HepG2 (cell line): ENCODE measurements around the gene PFKL. TPM values are rescaled to one million over a fixed set of nuclear protein-coding genes. Genes with fewer than 3 reads are reported as not detected.

ENCODE experiments used
- ATAC-seq: fragments of 200-7000 bp; cut with Tn5 transposase; 3 replicates; pipeline ENCODE4 v1.9.1; 2020; ENCODE audit warnings: mild to moderate bottlenecking, moderate library complexity
- BruUV-seq: library from RNA; stranded (reverse); fragments of 400-500 nt; replicated peaks from 2 replicates; lab custom pipeline; 2021; lab: Mats Ljungman, UMichigan
- CTCF ChIA-PET: fragments of 300-600 bp; formaldehyde crosslinking; extraction: SDS; loops from one replicate; lab custom pipeline; 2021; ENCODE audit warnings: low total read pairs, inconsistent platforms, low intra/inter-chr PET ratio; lab: Yijun Ruan, JAX
- POLR2A ChIA-PET: fragments of 350-600 bp; sonication (Branson Sonifier 250); formaldehyde crosslinking; loops from one replicate; lab custom pipeline; 2020; ENCODE audit warnings: antibody characterized with exemption, inconsistent platforms; lab: Yijun Ruan, JAX
- DNase-seq: peaks from one replicate; pipeline ENCODE4 v3.0.0-alpha.2; 2015; ENCODE audit warnings: low spot score
- FAIRE-seq: peaks from 3 replicates; lab custom pipeline; 2011; peaks lifted over from hg19 to GRCh38; lab: Jason Lieb, UNC
- H2AFZ ChIP-seq: one replicate; pipeline ENCODE4 v1.6.1; 2011; ENCODE audit warnings: low read length, inconsistent platforms
- H3K27ac ChIP-seq: fragments of 300-600 bp; 3 replicates; pipeline ENCODE4 v1.8.0; 2011; ENCODE audit warnings: mixed run types, mild to moderate bottlenecking, mixed read lengths, low read length, inconsistent platforms; ENCODE audit not compliant: insufficient read depth; ENCODE audit errors: extremely low read length
- H3K27me3 ChIP-seq, 2 experiments: fragments of 200-600 bp in 1 of 2; 2 replicates in 1 of 2; 3 replicates in 1 of 2; pipeline versions ENCODE4 v1.6.0 to v1.8.0; 2011; ENCODE audit warnings: low read length in 2 of 2, mild to moderate bottlenecking in 2 of 2, moderate library complexity in 2 of 2, inconsistent platforms in 1 of 2; ENCODE audit not compliant: insufficient read depth in 2 of 2, control insufficient read depth in 1 of 2
- H3K36me3 ChIP-seq, 2 experiments: fragments of 200-600 bp in 1 of 2; replicated peaks in 1 of 2; 2 replicates in 1 of 2; 3 replicates in 1 of 2; pipeline versions ENCODE4 v1.5.1 to v1.8.0; 2011; ENCODE audit warnings: low read length in 2 of 2, inconsistent platforms in 1 of 2; ENCODE audit not compliant: insufficient read depth in 2 of 2, control insufficient read depth in 1 of 2
- H3K4me1 ChIP-seq: 2 replicates; pipeline ENCODE4 v1.5.1; 2012; ENCODE audit warnings: low read length, inconsistent platforms; ENCODE audit not compliant: insufficient read depth
- H3K4me2 ChIP-seq: 2 replicates; pipeline ENCODE4 v1.6.0; 2011; ENCODE audit warnings: low read depth, low read length, inconsistent platforms
- H3K4me3 ChIP-seq, 3 experiments: fragments of 200-600 bp in 1 of 3; sonication (generic), shearing (Covaris generic) in 1 of 3; replicated peaks in 1 of 3; 2 replicates each; pipeline ENCODE4 v1.5.1; 2011 to 2016; ENCODE audit warnings: low read length in 3 of 3, inconsistent platforms in 2 of 3, low read depth in 2 of 3, mild to moderate bottlenecking in 2 of 3, control low read depth in 1 of 3, mixed read lengths in 1 of 3; ENCODE audit not compliant: insufficient read depth in 1 of 3
- H3K79me2 ChIP-seq: one replicate; pipeline ENCODE4 v1.6.1; 2011; ENCODE audit warnings: low read length, inconsistent platforms; ENCODE audit not compliant: insufficient read depth
- H3K9ac ChIP-seq: 2 replicates; pipeline ENCODE4 v1.6.0; 2011; ENCODE audit warnings: mild to moderate bottlenecking, low read depth, low read length, inconsistent platforms; ENCODE audit not compliant: insufficient read depth
- H3K9me3 ChIP-seq: 2 replicates; pipeline ENCODE4 v1.5.1; 2012; ENCODE audit warnings: mild to moderate bottlenecking, low read length
- H4K20me1 ChIP-seq: 2 replicates; pipeline ENCODE4 v1.6.0; 2011; ENCODE audit warnings: inconsistent platforms, mild to moderate bottlenecking, low read length, moderate library complexity; ENCODE audit not compliant: insufficient read depth
- AGO1 ChIP-seq: fragments of 200-400 bp; formaldehyde crosslinking; IDR thresholded peaks from 2 replicates; pipeline ENCODE4 v1.6.1; 2017; ENCODE audit warnings: mild to moderate bottlenecking, low read depth, low read length, moderate library complexity; ENCODE audit not compliant: poor library complexity, severe bottlenecking
- AGO2 ChIP-seq: fragments of 200-400 bp; formaldehyde crosslinking; optimal IDR thresholded peaks from 2 replicates; pipeline ENCODE3; 2017; ENCODE audit warnings: mild to moderate bottlenecking, low read depth, low read length, moderate library complexity
- AKAP8 ChIP-seq: sonication (generic); formaldehyde crosslinking; IDR thresholded peaks from 2 replicates; pipeline ENCODE4 v1.5.1; 2020; ENCODE audit warnings: mild to moderate bottlenecking, missing genetic modification reagents
- HNRNPH1 ChIP-seq: fragments of 200-400 bp; formaldehyde crosslinking; optimal IDR thresholded peaks from 2 replicates; pipeline ENCODE3; 2017; ENCODE audit warnings: mild to moderate bottlenecking, low read depth, low read length
- HNRNPLL ChIP-seq: fragments of 200-400 bp; formaldehyde crosslinking; IDR thresholded peaks from 2 replicates; pipeline ENCODE4 v1.6.1; 2017; ENCODE audit warnings: mild to moderate bottlenecking, low read depth, low read length; ENCODE audit not compliant: poor library complexity, severe bottlenecking
- POLR2A ChIP-seq, 2 experiments: IDR thresholded peaks; 2 replicates each; pipeline ENCODE4 v1.6.1; 2011; ENCODE audit warnings: low read depth in 2 of 2, low read length in 2 of 2, mild to moderate bottlenecking in 1 of 2, moderate library complexity in 1 of 2; ENCODE audit not compliant: insufficient read depth in 1 of 2
- POLR2G ChIP-seq: fragments of 200-400 bp; formaldehyde crosslinking; IDR thresholded peaks from 2 replicates; pipeline ENCODE4 v1.6.1; 2018; ENCODE audit warnings: mild to moderate bottlenecking, low read depth, low read length, moderate library complexity
- U2AF1 ChIP-seq: fragments of 200-400 bp; formaldehyde crosslinking; optimal IDR thresholded peaks from 2 replicates; pipeline ENCODE3; 2017; ENCODE audit warnings: mild to moderate bottlenecking, low read depth, low read length
- ZBTB20 ChIP-seq: sonication (generic); formaldehyde crosslinking; IDR thresholded peaks from 2 replicates; pipeline ENCODE4 v1.8.1; 2023; ENCODE audit warnings: missing genetic modification reagents, low read depth, mild to moderate bottlenecking, borderline replicate concordance
- ZC3H13 ChIP-seq: sonication (generic); formaldehyde crosslinking; IDR thresholded peaks from 2 replicates; pipeline ENCODE4 v1.8.1; 2023; ENCODE audit warnings: mild to moderate bottlenecking, missing genetic modification reagents, moderate library complexity
- ZFAT ChIP-seq: sonication (generic); formaldehyde crosslinking; conservative IDR thresholded peaks from 2 replicates; pipeline ENCODE4 v1.8.1; 2023; ENCODE audit warnings: missing genetic modification reagents, inconsistent platforms
- ZNF335 ChIP-seq: sonication (generic); formaldehyde crosslinking; IDR thresholded peaks from 2 replicates; pipeline ENCODE4 v1.4.0; 2020; ENCODE audit warnings: missing genetic modification reagents
- ZNF879 ChIP-seq: sonication (generic); formaldehyde crosslinking; IDR thresholded peaks from 2 replicates; pipeline ENCODE4 v1.8.1; 2023; ENCODE audit warnings: missing genetic modification reagents
- ZSCAN25 ChIP-seq: sonication (generic); formaldehyde crosslinking; IDR thresholded peaks from 2 replicates; pipeline ENCODE4 v1.8.0; 2022; ENCODE audit warnings: mild to moderate bottlenecking, missing genetic modification reagents
- WGBS: methylation state at CpG from one replicate; pipeline ENCODE4 v1.1.6; 2017; ENCODE audit warnings: low lambda C conversion rate; 5-methylcytosine and 5-hydroxymethylcytosine counted together
- in situ Hi-C: cut with HindIII; loops from 2 replicates; pipeline ENCODE4 v1.10.0; 2017; ENCODE audit warnings: low pct_unique_long_range_greater_than_20kb; ENCODE audit not compliant: extremely low pct_ligation_motif_present
- intact Hi-C: fragments of 100-400 bp; cut with micrococcal nuclease; formaldehyde crosslinking; loops from one replicate; pipeline ENCODE4 v1.10.0; 2022; ENCODE audit not compliant: unreplicated experiment
- polyA plus RNA-seq, 8 experiments: library from polyadenylated mRNA; depleted of rRNA in 3 of 8; stranded (reverse) in 7 of 8; unstranded in 1 of 8; fragments of >200 nt; fragmentation: Illumina TruSeq in 4 of 8; extraction: Trizol in 4 of 8; gene quantifications; 2 replicates each; pipeline versions ENCODE4 v1.2.1 to v1.2.3, GENCODE V29; 2011 to 2016; ENCODE audit warnings: low read depth in 4 of 8, missing spikeins in 1 of 8, mixed read lengths in 1 of 8; ENCODE audit not compliant: insufficient read depth in 1 of 8
- total RNA-seq, 5 experiments: library from RNA; depleted of rRNA; stranded (reverse); fragments of >200 nt; fragmentation: Illumina TruSeq; extraction: Trizol; gene quantifications; 2 replicates each; pipeline ENCODE4 v1.2.3, GENCODE V29; 2016; ENCODE audit warnings: low read depth in 1 of 5
- TF ChIP-seq, protein P1 (sequence below): sonication (generic); formaldehyde crosslinking; IDR thresholded peaks from 2 replicates; pipeline ENCODE4 v1.5.1; 2020; ENCODE audit warnings: mild to moderate bottlenecking, missing genetic modification reagents, moderate library complexity
- TF ChIP-seq, protein P2 (sequence below): sonication (generic); formaldehyde crosslinking; conservative IDR thresholded peaks from 2 replicates; pipeline ENCODE4 v1.8.0; 2022; ENCODE audit warnings: low read depth, missing genetic modification reagents
- TF ChIP-seq, protein P3 (sequence below): sonication (generic); formaldehyde crosslinking; IDR thresholded peaks from 2 replicates; pipeline ENCODE4 v1.9.0; 2021; ENCODE audit warnings: missing genetic modification reagents, mild to moderate bottlenecking, borderline replicate concordance

Gene PFKL
- total and polyA plus RNA-seq, 2 of the 13 experiments (the other 11 are each of a cell fraction or from before 2014, with no cell fraction given): 92.8 to 106 TPM

DNA sequence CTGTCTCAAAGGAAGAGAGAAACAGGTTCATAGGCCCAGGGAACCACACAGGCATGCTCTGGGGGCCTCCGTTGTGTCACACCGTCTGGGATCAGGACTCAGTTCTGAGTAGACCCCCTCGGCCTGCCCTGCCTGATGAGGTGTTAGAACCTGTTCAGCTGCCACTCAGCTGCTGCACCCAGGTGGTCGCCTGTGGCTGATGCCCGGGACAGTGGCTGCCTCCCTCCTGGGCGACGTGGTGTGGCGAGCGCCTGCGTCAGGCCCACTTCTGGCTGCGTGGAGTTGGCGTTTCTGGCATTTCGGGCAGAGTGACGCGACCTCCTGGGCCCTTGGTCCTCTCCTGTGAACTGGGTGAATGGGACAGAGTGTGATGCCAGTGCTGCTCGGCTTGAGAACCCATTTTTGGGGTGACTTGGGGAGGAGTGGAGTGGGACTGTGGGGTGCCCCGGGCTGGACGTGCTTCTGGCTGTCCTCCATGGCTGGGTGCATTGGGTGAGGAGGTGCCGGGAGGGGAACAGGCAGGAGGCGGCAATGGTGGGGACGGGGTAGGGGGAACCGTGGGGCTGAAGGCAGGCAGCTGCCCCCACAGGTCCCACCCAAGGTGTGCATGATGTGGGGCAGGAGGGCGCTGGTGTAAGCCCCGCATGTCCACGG lies 28.5 kb downstream of the PFKL start:
- ATAC-seq: no peak; the same call in 2 of the 3 replicates
- in situ Hi-C loops (no loop called here), intact Hi-C loops (no loop called here)
- no peak for FAIRE-seq
- Histone ChIP-seq H3K36me3 (peaks cover 9 to 27% of the 10 kb centered on the region in 2 experiments; a peak in 4 of 5 replicates), H3K9ac (no peak overlapping the region), H4K20me1 (no peaks in the 10 kb centered on the region), H3K4me2 (no peak overlapping the region), H3K9me3 (no peaks in the 10 kb centered on the region), H2AFZ (no peak overlapping the region), H3K27me3 (no peaks in the 10 kb centered on the region), H3K4me1 (no peaks in the 10 kb centered on the region), H3K27ac (no peak overlapping the region), H3K79me2 (no peaks in the 10 kb centered on the region), H3K4me3 (no peak overlapping the region)
- WGBS: 92% methylated on average over 20 of the region's 25 CpGs
- CTCF ChIA-PET: no interaction called here
- POLR2A ChIA-PET: interaction anchor here (0.8 kb wide), 1 partner anchor 28 kb away, joined by 3 read pairs; no protein-coding TSS in a partner anchor
- no TSS peak for BruUV-seq
- no peak for DNase-seq
- no peak for TF ChIP-seq HNRNPLL
- TF ChIP-seq AGO1: peak; percentile 74
- 0 out of 2 replicates have a peak, but pooled peaks have one; percentile 18 for TF ChIP-seq POLR2G
- no peak for TF ChIP-seq ZSCAN25 (CRISPR knock-in tag)
- TF ChIP-seq ZBTB20 (CRISPR knock-in tag): 0 out of 2 replicates have a peak, but pooled peaks have one; percentile 9
- no peak for TF ChIP-seq U2AF1
- TF ChIP-seq, protein P1, sequence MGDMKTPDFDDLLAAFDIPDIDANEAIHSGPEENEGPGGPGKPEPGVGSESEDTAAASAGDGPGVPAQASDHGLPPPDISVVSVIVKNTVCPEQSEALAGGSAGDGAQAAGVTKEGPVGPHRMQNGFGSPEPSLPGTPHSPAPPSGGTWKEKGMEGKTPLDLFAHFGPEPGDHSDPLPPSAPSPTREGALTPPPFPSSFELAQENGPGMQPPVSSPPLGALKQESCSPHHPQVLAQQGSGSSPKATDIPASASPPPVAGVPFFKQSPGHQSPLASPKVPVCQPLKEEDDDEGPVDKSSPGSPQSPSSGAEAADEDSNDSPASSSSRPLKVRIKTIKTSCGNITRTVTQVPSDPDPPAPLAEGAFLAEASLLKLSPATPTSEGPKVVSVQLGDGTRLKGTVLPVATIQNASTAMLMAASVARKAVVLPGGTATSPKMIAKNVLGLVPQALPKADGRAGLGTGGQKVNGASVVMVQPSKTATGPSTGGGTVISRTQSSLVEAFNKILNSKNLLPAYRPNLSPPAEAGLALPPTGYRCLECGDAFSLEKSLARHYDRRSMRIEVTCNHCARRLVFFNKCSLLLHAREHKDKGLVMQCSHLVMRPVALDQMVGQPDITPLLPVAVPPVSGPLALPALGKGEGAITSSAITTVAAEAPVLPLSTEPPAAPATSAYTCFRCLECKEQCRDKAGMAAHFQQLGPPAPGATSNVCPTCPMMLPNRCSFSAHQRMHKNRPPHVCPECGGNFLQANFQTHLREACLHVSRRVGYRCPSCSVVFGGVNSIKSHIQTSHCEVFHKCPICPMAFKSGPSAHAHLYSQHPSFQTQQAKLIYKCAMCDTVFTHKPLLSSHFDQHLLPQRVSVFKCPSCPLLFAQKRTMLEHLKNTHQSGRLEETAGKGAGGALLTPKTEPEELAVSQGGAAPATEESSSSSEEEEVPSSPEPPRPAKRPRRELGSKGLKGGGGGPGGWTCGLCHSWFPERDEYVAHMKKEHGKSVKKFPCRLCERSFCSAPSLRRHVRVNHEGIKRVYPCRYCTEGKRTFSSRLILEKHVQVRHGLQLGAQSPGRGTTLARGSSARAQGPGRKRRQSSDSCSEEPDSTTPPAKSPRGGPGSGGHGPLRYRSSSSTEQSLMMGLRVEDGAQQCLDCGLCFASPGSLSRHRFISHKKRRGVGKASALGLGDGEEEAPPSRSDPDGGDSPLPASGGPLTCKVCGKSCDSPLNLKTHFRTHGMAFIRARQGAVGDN (CRISPR knock-in tag): 0 out of 2 replicates have a peak, but pooled peaks have one; percentile 2
- TF ChIP-seq, protein P2, sequence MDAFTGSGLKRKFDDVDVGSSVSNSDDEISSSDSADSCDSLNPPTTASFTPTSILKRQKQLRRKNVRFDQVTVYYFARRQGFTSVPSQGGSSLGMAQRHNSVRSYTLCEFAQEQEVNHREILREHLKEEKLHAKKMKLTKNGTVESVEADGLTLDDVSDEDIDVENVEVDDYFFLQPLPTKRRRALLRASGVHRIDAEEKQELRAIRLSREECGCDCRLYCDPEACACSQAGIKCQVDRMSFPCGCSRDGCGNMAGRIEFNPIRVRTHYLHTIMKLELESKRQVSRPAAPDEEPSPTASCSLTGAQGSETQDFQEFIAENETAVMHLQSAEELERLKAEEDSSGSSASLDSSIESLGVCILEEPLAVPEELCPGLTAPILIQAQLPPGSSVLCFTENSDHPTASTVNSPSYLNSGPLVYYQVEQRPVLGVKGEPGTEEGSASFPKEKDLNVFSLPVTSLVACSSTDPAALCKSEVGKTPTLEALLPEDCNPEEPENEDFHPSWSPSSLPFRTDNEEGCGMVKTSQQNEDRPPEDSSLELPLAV: no peak
- TF ChIP-seq ZC3H13 (CRISPR knock-in tag): peak; percentile 46
- TF ChIP-seq, protein P3, sequence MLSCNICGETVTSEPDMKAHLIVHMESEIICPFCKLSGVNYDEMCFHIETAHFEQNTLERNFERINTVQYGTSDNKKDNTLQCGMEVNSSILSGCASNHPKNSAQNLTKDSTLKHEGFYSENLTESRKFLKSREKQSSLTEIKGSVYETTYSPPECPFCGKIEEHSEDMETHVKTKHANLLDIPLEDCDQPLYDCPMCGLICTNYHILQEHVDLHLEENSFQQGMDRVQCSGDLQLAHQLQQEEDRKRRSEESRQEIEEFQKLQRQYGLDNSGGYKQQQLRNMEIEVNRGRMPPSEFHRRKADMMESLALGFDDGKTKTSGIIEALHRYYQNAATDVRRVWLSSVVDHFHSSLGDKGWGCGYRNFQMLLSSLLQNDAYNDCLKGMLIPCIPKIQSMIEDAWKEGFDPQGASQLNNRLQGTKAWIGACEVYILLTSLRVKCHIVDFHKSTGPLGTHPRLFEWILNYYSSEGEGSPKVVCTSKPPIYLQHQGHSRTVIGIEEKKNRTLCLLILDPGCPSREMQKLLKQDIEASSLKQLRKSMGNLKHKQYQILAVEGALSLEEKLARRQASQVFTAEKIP: no peak
- TF ChIP-seq ZFAT (CRISPR knock-in tag): no peak
- TF ChIP-seq HNRNPH1: peak; percentile 9
- peak; percentile 51; the same call in 1 of the 2 replicates for TF ChIP-seq AKAP8 (CRISPR knock-in tag)
- no peak for TF ChIP-seq ZNF335 (CRISPR knock-in tag)
- TF ChIP-seq AGO2: peak; percentile 93
- TF ChIP-seq ZNF879: no peak
- TF ChIP-seq POLR2A (IDR thresholded peaks at IDR 0.05; ENCODE audit: insufficient read depth in 1 of 2, low read depth in 2 of 2, low read length in 2 of 2): 0 out of 4 replicates have a peak, but pooled peaks of 1 of the 2 experiments have one; percentile 40
